Fibroblast of lung (primary cell): Measurements from ENCODE around the gene RUFY2. TPM values are rescaled to one million over a fixed set of nuclear protein-coding genes. Genes with fewer than 3 reads are reported as not detected.
A peak's percentile ranks its signal among the peaks of the same experiment; 100 is the strongest.

ENCODE experiments used
- DNase-seq, 2 donors: peaks; one replicate each; pipeline versions ENCODE4 v3.0.0 to v3.0.0-alpha.2; 2010; ENCODE audit warnings: low read depth in 2 of 2
- H2AFZ ChIP-seq: 2 replicates; pipeline ENCODE4 v1.5.1; 2012; ENCODE audit warnings: low read length, control low read depth, inconsistent platforms
- H3K27ac ChIP-seq: 2 replicates; pipeline ENCODE4 v1.5.1; 2011; ENCODE audit warnings: low read length, control low read depth; ENCODE audit not compliant: insufficient read depth
- H3K27me3 ChIP-seq: 2 replicates; pipeline ENCODE4 v1.5.1; 2011; ENCODE audit warnings: mild to moderate bottlenecking, low read length; ENCODE audit not compliant: control insufficient read depth, insufficient read depth
- H3K36me3 ChIP-seq: 2 replicates; pipeline ENCODE4 v1.5.1; 2011; ENCODE audit warnings: low read length; ENCODE audit not compliant: control insufficient read depth, insufficient read depth
- H3K4me1 ChIP-seq: 2 replicates; pipeline ENCODE4 v1.5.1; 2011; ENCODE audit warnings: low read length; ENCODE audit not compliant: control insufficient read depth, insufficient read depth; ENCODE audit errors: extremely low read depth
- H3K4me2 ChIP-seq: 2 replicates; pipeline ENCODE4 v1.5.1; 2011; ENCODE audit warnings: low read length, control low read depth; ENCODE audit not compliant: insufficient read depth; ENCODE audit errors: extremely low read depth
- H3K4me3 ChIP-seq, 4 experiments: fragments of 200-600 bp in 1 of 4; sonication (generic) in 1 of 4; replicated peaks in 1 of 4; 2 replicates each; pipeline ENCODE4 v1.5.1; 2011 to 2016; ENCODE audit warnings: low read length in 4 of 4, low read depth in 3 of 4, mild to moderate bottlenecking in 3 of 4, control low read depth in 2 of 4, inconsistent platforms in 1 of 4, mixed read lengths in 1 of 4; ENCODE audit not compliant: insufficient read depth in 1 of 4; ENCODE audit errors: control extremely low read depth in 1 of 4
- H3K79me2 ChIP-seq: 2 replicates; pipeline ENCODE4 v1.5.1; 2012; ENCODE audit warnings: mild to moderate bottlenecking, low read length, inconsistent platforms; ENCODE audit not compliant: control insufficient read depth, insufficient read depth
- H3K9ac ChIP-seq: 2 replicates; pipeline ENCODE4 v1.5.1; 2011; ENCODE audit warnings: mild to moderate bottlenecking, low read length, control low read depth; ENCODE audit not compliant: insufficient read depth
- H3K9me3 ChIP-seq: 2 replicates; pipeline ENCODE4 v1.5.1; 2012; ENCODE audit warnings: low read depth, low read length; ENCODE audit not compliant: control insufficient read depth, insufficient read depth
- H4K20me1 ChIP-seq: 2 replicates; pipeline ENCODE4 v1.5.1; 2011; ENCODE audit warnings: low read length; ENCODE audit not compliant: control insufficient read depth, insufficient read depth; ENCODE audit errors: extremely low read depth
- CTCF ChIP-seq, 2 donors: IDR thresholded peaks in 1 of 2; conservative IDR thresholded peaks in 1 of 2; 1 replicate in 1 of 2; 2 replicates in 1 of 2; pipeline ENCODE4 v1.5.1; 2011 to 2012; ENCODE audit warnings: low read length in 2 of 2, control low read depth in 1 of 2, inconsistent platforms in 1 of 2, low read depth in 1 of 2, mild to moderate bottlenecking in 1 of 2
- EZH2 ChIP-seq: IDR thresholded peaks from 2 replicates; pipeline ENCODE4 v1.5.1; 2012; ENCODE audit warnings: low read length, control low read depth, mild to moderate bottlenecking; ENCODE audit errors: missing control alignments
- polyA plus RNA-seq, 2 donors: library from polyadenylated mRNA; depleted of rRNA in 1 of 2; stranded (reverse) in 1 of 2; unstranded in 1 of 2; fragments of >200 nt; gene quantifications; 2 replicates each; pipeline ENCODE4 v1.2.1, GENCODE V29; 2011 to 2012; ENCODE audit warnings: missing spikeins in 1 of 2
- total RNA-seq: library from RNA; depleted of rRNA; stranded (reverse); fragments of >200 nt; gene quantifications from 2 replicates; pipeline ENCODE4 v1.2.1, GENCODE V29; 2014

Gene RUFY2
- total and polyA plus RNA-seq, 2 donors (not counting 1 experiment from before 2014, with no cell fraction given), result 18.4 to 25.9 TPM

- Histone ChIP-seq H4K20me1 (no peaks in the 10 kb centered on the region), H3K79me2 (no peaks in the 10 kb centered on the region), H3K36me3 (no peaks in the 10 kb centered on the region), H3K9ac (no peak overlapping the region), H3K27me3 (no peaks in the 10 kb centered on the region), H2AFZ (no peak overlapping the region), H3K4me3 (no peak overlapping the region), H3K4me1 (no peaks in the 10 kb centered on the region), H3K27ac (no peak overlapping the region), H3K9me3 (no peaks in the 10 kb centered on the region), H3K4me2 (no peak overlapping the region)
- DNase-seq, result no peak
- TF ChIP-seq EZH2 (no peak), CTCF (conservative IDR thresholded peaks at IDR 0.05 in 1 of 2, IDR thresholded peaks at IDR 0.05 in 1 of 2; ENCODE audit: low read depth in 1 of 2, low read length in 2 of 2) (no peak)
Observed at GRCh38 chr10:68302503-68302823, 104.6 kb downstream of the RUFY2 start.

GRCh38 chr10:68301790-68302502 lies 105.1 kb downstream of the RUFY2 start:
- H3K4me3 ChIP-seq, result no peak overlapping the region
- no peak overlapping the region for H3K4me2 ChIP-seq
- TF ChIP-seq CTCF (conservative IDR thresholded peaks at IDR 0.05 in 1 of 2, IDR thresholded peaks at IDR 0.05 in 1 of 2; ENCODE audit: low read depth in 1 of 2, low read length in 2 of 2) (peak; percentile 44 to 54), EZH2 (no peak)
- H3K36me3 ChIP-seq, result no peaks in the 10 kb centered on the region
- DNase-seq, result peak; percentile 58 to 76
- H3K4me1 ChIP-seq, result no peaks in the 10 kb centered on the region
- H4K20me1 ChIP-seq, result no peaks in the 10 kb centered on the region
- H2AFZ ChIP-seq, result no peak overlapping the region
- no peaks in the 10 kb centered on the region for H3K27me3 ChIP-seq
- no peak overlapping the region for H3K9ac ChIP-seq
- H3K27ac ChIP-seq, result no peak overlapping the region
- no peaks in the 10 kb centered on the region for H3K9me3 ChIP-seq
- no peaks in the 10 kb centered on the region for H3K79me2 ChIP-seq

GRCh38 chr10:68301301-68301700 lies 105.8 kb downstream of the RUFY2 start:
- Histone ChIP-seq H3K4me1 (no peaks in the 10 kb centered on the region), H3K36me3 (no peaks in the 10 kb centered on the region), H3K4me2 (no peak overlapping the region), H3K27me3 (no peaks in the 10 kb centered on the region), H3K4me3 (no peak overlapping the region), H2AFZ (no peak overlapping the region), H3K79me2 (no peaks in the 10 kb centered on the region), H3K9me3 (no peaks in the 10 kb centered on the region), H4K20me1 (no peaks in the 10 kb centered on the region), H3K9ac (no peak overlapping the region), H3K27ac (no peak overlapping the region)
- DNase-seq, result no peak
- TF ChIP-seq CTCF (conservative IDR thresholded peaks at IDR 0.05 in 1 of 2, IDR thresholded peaks at IDR 0.05 in 1 of 2; ENCODE audit: low read depth in 1 of 2, low read length in 2 of 2) (no peak), EZH2 (no peak)
